NT2/D1 (cell line): ENCODE measurements around the gene CNN1.
A peak's percentile ranks its signal among the peaks of the same experiment; 100 is the strongest.

Source experiments
- DNase-seq: peaks from one replicate; pipeline ENCODE4 v3.0.0-alpha.2; 2011; ENCODE audit warnings: low read depth, low spot score
- H3K27me3 ChIP-seq: 2 replicates; pipeline ENCODE4 v1.6.0; 2011; ENCODE audit warnings: mild to moderate bottlenecking; ENCODE audit not compliant: insufficient read length, insufficient read depth
- H3K36me3 ChIP-seq: 2 replicates; pipeline ENCODE4 v1.6.1; 2011; ENCODE audit warnings: mild to moderate bottlenecking, low read length, mixed read lengths; ENCODE audit not compliant: insufficient read depth, insufficient read length
- H3K4me1 ChIP-seq: 2 replicates; pipeline ENCODE4 v1.5.1; 2011; ENCODE audit not compliant: insufficient read depth, insufficient read length
- H3K4me3 ChIP-seq: 2 replicates; pipeline ENCODE4 v1.5.1; 2011; ENCODE audit warnings: low read depth; ENCODE audit not compliant: insufficient read length
- H3K9ac ChIP-seq: 2 replicates; pipeline ENCODE4 v1.6.0; 2011; ENCODE audit warnings: low read depth; ENCODE audit not compliant: insufficient read length
- H3K9me3 ChIP-seq: 2 replicates; pipeline ENCODE4 v1.5.1; 2011; ENCODE audit warnings: mild to moderate bottlenecking, low read length; ENCODE audit not compliant: insufficient read depth
- SUZ12 ChIP-seq: IDR thresholded peaks from 2 replicates; pipeline ENCODE4 v1.6.1; 2011; ENCODE audit not compliant: insufficient read length, insufficient read depth; ENCODE audit errors: extremely low read depth
- YY1 ChIP-seq: IDR thresholded peaks from 2 replicates; pipeline ENCODE4 v1.6.1; 2011; ENCODE audit not compliant: insufficient read length, insufficient read depth
- ZNF274 ChIP-seq: IDR thresholded peaks from 2 replicates; pipeline ENCODE4 v1.6.1; 2011; ENCODE audit warnings: mild to moderate bottlenecking, low read depth, low read length

The CNN1 gene

DNA sequence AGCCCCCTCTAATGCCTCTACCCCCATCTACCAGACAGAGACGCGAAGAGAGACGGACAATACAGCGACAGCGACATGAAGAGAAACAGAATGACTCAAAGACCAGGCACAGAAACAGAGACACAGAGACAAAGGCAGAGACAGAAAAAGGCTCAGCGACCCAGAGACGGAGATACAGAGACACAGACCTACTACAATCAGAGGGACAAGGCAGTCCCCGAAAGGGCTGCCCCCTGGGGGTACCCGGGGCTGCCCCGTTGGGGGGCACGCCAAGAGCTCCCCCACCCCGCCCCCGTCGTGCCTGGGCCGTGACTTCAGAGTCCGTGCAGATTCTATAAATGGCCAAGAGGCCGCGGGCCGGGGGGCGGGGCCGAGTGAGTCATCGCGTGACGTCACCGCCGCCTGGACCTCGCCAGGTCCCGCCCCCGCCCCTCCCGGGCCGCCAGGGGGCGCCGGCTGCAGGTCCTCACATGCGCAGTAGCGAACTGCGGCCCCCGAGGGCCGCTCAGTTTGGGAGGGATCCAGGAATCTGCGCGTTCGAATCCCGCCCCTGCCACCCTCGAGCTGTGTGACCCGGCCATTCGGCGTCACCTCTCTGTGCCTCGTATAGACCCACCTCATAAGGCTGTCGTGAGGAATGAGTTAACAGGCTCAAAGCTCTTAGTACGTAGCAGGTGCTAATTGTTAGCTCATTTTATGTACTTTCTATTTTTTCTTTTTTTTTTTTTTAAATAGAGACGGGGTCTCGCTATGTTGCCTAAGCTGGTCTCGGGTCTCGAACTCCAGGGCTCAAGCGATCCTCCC is 2.7 kb upstream of the CNN1 start:
- peak; percentile 81 for DNase-seq
- Histone ChIP-seq H3K9ac (peak overlapping the region; percentile 58), H3K36me3 (peaks cover 4% of the 10 kb centered on the region), H3K4me3 (peak overlapping the region; percentile 42), H3K4me1 (peaks cover 13% of the 10 kb centered on the region), H3K9me3 (no peaks in the 10 kb centered on the region), H3K27me3 (peaks cover 10% of the 10 kb centered on the region)
- TF ChIP-seq YY1 = no peak
- TF ChIP-seq SUZ12 = no peak

GRCh38 chr19:11539495-11540365 is 1.1 kb downstream of the CNN1 start:
- Histone ChIP-seq H3K4me1 (peaks cover 13% of the 10 kb centered on the region), H3K27me3 (peaks cover 4% of the 10 kb centered on the region), H3K9me3 (no peaks in the 10 kb centered on the region), H3K9ac (peak overlapping the region; percentile 90), H3K4me3 (peak overlapping the region; percentile 56), H3K36me3 (peaks cover 23% of the 10 kb centered on the region)
- TF ChIP-seq YY1 = no peak
- TF ChIP-seq SUZ12 = no peak
- TF ChIP-seq ZNF274 = no peak
- no peak for DNase-seq

- Histone ChIP-seq H3K36me3 (peaks cover 23% of the 10 kb centered on the region), H3K9me3 (no peaks in the 10 kb centered on the region), H3K27me3 (no peaks in the 10 kb centered on the region), H3K4me1 (peaks cover 13% of the 10 kb centered on the region), H3K4me3 (no peak overlapping the region), H3K9ac (peak overlapping the region; percentile 29)
- no peak for DNase-seq
- TF ChIP-seq SUZ12 (no peak), YY1 (no peak), ZNF274 (no peak)
Measured at GRCh38 chr19:11540645-11541044, 2.0 kb downstream of the CNN1 start.

DNA sequence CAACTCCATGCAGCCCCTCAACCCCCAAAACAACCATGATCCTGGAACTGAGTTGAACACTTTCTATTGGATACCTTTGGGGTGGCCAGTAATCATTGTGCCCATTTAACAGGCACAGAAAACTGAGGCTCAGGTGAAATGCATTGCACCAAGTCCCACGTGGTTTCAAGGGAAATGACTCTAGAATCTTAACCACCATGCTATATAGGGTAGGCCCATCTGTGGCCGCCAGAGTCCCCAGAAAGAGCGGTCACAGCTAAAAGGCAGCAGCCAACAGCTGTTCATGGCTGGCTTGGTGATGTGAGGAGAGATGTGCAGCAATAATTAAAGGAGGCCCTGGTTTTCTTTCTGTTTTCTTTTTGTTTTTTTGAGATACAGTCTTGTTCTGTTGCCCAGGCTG is 2.6 kb downstream of the CNN1 start:
- Histone ChIP-seq H3K4me3 (no peak overlapping the region), H3K9me3 (no peaks in the 10 kb centered on the region), H3K36me3 (peaks cover 23% of the 10 kb centered on the region), H3K27me3 (no peaks in the 10 kb centered on the region), H3K4me1 (peaks cover 16% of the 10 kb centered on the region), H3K9ac (no peak overlapping the region)
- TF ChIP-seq YY1 = no peak
- no peak for TF ChIP-seq ZNF274
- TF ChIP-seq SUZ12 = no peak
- DNase-seq = no peak

DNA sequence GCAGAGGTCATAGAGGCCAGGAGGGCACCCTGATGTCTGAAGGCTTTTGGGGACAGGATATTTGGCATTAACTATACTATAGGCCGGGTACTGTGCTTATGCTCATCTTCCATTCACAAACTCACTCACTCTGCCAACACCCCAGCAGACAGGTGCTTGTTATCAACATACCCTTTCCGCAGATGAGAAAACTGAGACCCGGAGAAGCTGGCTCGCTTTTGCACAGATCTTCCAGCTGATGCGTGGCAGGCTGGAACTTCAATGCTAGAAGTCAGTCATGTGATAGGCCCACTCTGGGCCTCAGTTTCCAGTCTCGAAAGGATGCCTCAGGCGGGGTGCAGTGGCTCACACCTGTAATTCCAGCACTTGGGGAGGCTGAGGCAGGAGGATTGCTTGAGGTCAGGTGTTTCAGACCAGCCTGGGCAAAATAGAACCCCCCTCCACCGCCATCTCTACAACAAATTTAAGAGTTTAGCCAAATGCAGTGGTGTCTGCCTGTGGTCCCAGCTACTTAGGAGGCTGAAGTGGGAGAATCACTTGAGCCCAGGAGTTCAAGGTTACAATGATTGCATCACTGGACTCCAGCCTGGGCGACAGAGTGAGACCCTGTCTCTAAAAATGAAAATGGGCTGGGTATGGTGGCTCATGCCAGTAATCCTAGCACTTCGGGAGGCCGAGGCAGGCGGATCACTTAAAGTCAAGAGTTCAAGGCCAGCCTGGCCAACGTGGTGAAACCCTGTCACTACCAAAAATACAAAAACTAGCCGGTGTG is 9.5 kb downstream of the CNN1 start:
- TF ChIP-seq SUZ12 = no peak
- no peak for TF ChIP-seq YY1
- TF ChIP-seq ZNF274 = no peak
- Histone ChIP-seq H3K4me1 (peaks cover 9% of the 10 kb centered on the region), H3K4me3 (no peak overlapping the region), H3K9me3 (no peaks in the 10 kb centered on the region), H3K36me3 (peaks cover 64% of the 10 kb centered on the region), H3K27me3 (no peaks in the 10 kb centered on the region), H3K9ac (no peak overlapping the region)
- no peak for DNase-seq

DNA sequence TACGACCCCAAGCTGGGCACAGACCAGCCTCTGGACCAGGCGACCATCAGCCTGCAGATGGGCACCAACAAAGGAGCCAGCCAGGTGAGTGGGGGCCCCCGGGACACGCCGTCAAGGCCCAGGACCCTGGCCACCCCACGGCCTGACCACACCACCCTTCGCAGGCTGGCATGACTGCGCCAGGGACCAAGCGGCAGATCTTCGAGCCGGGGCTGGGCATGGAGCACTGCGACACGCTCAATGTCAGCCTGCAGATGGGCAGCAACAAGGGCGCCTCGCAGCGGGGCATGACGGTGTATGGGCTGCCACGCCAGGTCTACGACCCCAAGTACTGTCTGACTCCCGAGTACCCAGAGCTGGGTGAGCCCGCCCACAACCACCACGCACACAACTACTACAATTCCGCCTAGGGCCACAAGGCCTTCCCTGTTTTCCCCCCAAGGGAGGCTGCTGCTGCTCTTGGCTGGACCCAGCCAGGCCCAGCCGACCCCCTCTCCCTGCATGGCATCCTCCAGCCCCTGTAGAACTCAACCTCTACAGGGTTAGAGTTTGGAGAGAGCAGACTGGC is 10.8 kb downstream of the CNN1 start:
- H3K9ac ChIP-seq = no peak overlapping the region
- H3K27me3 ChIP-seq = no peaks in the 10 kb centered on the region
- DNase-seq = no peak
- H3K9me3 ChIP-seq = no peaks in the 10 kb centered on the region
- H3K36me3 ChIP-seq = peaks cover 70% of the 10 kb centered on the region
- peaks cover 10% of the 10 kb centered on the region for H3K4me1 ChIP-seq
- TF ChIP-seq ZNF274 (no peak), YY1 (no peak), SUZ12 (no peak)
- H3K4me3 ChIP-seq = no peak overlapping the region
